ENCODE results near the gene TMEM218. TPM values are rescaled to one million over a fixed set of nuclear protein-coding genes. Genes with fewer than 3 reads are reported as not detected.

Gene TMEM218
- total and polyA plus RNA-seq, 8 donors: 0.87 to 21.1 (median 14.9) TPM

- 30 to 63% (median 46%) methylated on average over 4 of the region's 4 CpGs for WGBS, 5 donors
- H3K27ac ChIP-seq: peak overlapping the region; percentile 40 to 80 (median 52)
Observed at GRCh38 chr11:125123194-125123946, 11.9 kb upstream of the TMEM218 start.

GRCh38 chr11:125117429-125117828 lies 6.0 kb upstream of the TMEM218 start:
- TF ChIP-seq CTCF (IDR thresholded peaks at IDR 0.05) (no peak), POLR2AphosphoS5 (IDR thresholded peaks at IDR 0.05) (no peak), EP300 (IDR thresholded peaks at IDR 0.05) (no peak), POLR2A (IDR thresholded peaks at IDR 0.05) (no peak)
- Histone ChIP-seq H3K9me3 (no peaks in the 10 kb centered on the region), H3K4me3 (no peak overlapping the region), H3K27me3 (no peaks in the 10 kb centered on the region), H3K27ac (no peak overlapping the region), H3K4me1 (no peaks in the 10 kb centered on the region), H3K36me3 (no peaks in the 10 kb centered on the region)
- WGBS, 5 donors: 45 to 58% (median 55%) methylated on average over 4 of the region's 4 CpGs
- intact Hi-C loops (cut with DNase I; ENCODE audit: low total_unique reads): no loop called here
- DNase-seq: no peak

More at GRCh38 chr11:125123194-125123946, 11.9 kb upstream of the TMEM218 start:
- no peak for DNase-seq
- no peaks in the 10 kb centered on the region for H3K36me3 ChIP-seq
- TF ChIP-seq POLR2A (IDR thresholded peaks at IDR 0.05): no peak
- TF ChIP-seq POLR2AphosphoS5 (IDR thresholded peaks at IDR 0.05): no peak
- TF ChIP-seq EP300 (IDR thresholded peaks at IDR 0.05): no peak
- TF ChIP-seq CTCF (IDR thresholded peaks at IDR 0.05): no peak
- H3K27me3 ChIP-seq: peaks cover 0 to 12% (median 10%) of the 10 kb centered on the region in 3 donors
- H3K4me3 ChIP-seq: peak overlapping the region in 1 of 4 donors; percentile 33
- peaks cover 0 to 12% (median 9%) of the 10 kb centered on the region in 4 donors for H3K4me1 ChIP-seq
- intact Hi-C loops (cut with DNase I; ENCODE audit: low total_unique reads): loop anchor here (10.0 kb wide), 1 partner anchor 169 kb away; the partner anchor contains the start of gene CCDC15
- H3K9me3 ChIP-seq: no peaks in the 10 kb centered on the region

DNA sequence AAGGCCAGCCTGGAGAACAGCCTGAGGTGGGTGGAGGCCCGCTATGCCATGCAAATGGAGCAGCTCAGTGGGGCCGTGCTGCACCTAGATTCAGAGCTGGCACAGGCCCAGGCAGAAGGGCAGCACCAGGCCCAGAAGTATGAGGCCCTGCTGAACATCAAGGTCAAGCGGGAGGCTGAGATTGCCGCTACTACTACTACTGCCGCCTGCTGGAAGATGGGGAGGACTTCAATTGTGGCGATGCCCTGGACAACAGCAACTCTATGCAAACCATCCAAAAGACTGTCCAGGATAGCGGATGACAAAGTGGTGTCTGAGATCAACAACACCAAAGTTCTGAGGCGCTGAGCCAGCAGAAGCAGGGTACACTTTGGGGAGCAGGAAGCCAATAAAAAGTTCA lies 3.1 kb upstream of the TMEM218 start:
- H3K4me1 ChIP-seq: peaks cover 4 to 17% (median 14%) of the 10 kb centered on the region in 4 donors
- DNase-seq: no peak
- WGBS, 5 donors: 61 to 71% (median 66%) methylated on average over 7 to 8 of the region's 8 CpGs
- no peak for TF ChIP-seq CTCF (IDR thresholded peaks at IDR 0.05)
- no peak for TF ChIP-seq EP300 (IDR thresholded peaks at IDR 0.05)
- no peaks in the 10 kb centered on the region for H3K36me3 ChIP-seq
- no peaks in the 10 kb centered on the region for H3K27me3 ChIP-seq
- H3K4me3 ChIP-seq: no peak overlapping the region
- H3K27ac ChIP-seq: no peak overlapping the region
- intact Hi-C loops (cut with DNase I; ENCODE audit: low total_unique reads): no loop called here
- H3K9me3 ChIP-seq: no peaks in the 10 kb centered on the region

DNA sequence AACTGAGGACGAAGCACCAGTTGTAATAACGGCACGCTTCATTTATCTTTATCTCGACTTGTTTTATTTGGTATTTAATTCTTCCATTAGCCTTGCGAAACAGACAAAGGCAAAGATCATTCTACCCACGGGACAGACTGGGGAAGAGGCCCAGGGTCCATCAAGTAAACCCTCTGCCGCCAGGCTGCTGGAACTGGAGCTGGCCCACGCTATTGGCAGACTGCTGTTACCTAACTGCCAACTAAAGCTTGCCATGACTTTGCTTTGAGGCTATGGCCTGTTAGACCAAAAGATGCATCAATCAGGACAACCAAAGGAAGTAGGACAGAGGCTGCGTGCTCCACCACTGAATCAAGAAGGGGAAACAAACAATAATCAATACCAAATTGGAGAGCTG lies 780 bp upstream of the TMEM218 start:
- no peaks in the 10 kb centered on the region for H3K36me3 ChIP-seq
- H3K4me3 ChIP-seq: peak overlapping the region; percentile 21 to 89 (median 76)
- 80 to 88% (median 85%) methylated on average over 9 of the region's 9 CpGs for WGBS, 5 donors
- intact Hi-C loops (cut with DNase I; ENCODE audit: low total_unique reads): no loop called here
- peak overlapping the region in 4 of 5 donors; percentile 39 to 90 (median 64) for H3K27ac ChIP-seq
- no peaks in the 10 kb centered on the region for H3K9me3 ChIP-seq
- no peak for DNase-seq
- no peaks in the 10 kb centered on the region for H3K27me3 ChIP-seq
- peaks cover 4 to 17% (median 14%) of the 10 kb centered on the region in 4 donors for H3K4me1 ChIP-seq
- TF ChIP-seq CTCF (IDR thresholded peaks at IDR 0.05) (no peak), EP300 (IDR thresholded peaks at IDR 0.05) (no peak), POLR2A (IDR thresholded peaks at IDR 0.05) (no peak), POLR2AphosphoS5 (IDR thresholded peaks at IDR 0.05) (no peak)

Measured in stomach (tissue), 9 donors.